Stimulated activated naive CD4-positive, alpha-beta T cell treated with Interleukin-2 at 50 U/mL for 16 hours (primary cell): Measurements from ENCODE around the gene ANTXRL.
"Not testable (repeated sequence)": the region's sequence is repeated elsewhere in the genome, so short reads cannot be mapped to it uniquely, and the experiment has no call there.

Experiments used
- DNase-seq: peaks from one replicate; lab custom pipeline; 2025; lab: John Stamatoyannopoulos, UW

ANTXRL gene

DNA sequence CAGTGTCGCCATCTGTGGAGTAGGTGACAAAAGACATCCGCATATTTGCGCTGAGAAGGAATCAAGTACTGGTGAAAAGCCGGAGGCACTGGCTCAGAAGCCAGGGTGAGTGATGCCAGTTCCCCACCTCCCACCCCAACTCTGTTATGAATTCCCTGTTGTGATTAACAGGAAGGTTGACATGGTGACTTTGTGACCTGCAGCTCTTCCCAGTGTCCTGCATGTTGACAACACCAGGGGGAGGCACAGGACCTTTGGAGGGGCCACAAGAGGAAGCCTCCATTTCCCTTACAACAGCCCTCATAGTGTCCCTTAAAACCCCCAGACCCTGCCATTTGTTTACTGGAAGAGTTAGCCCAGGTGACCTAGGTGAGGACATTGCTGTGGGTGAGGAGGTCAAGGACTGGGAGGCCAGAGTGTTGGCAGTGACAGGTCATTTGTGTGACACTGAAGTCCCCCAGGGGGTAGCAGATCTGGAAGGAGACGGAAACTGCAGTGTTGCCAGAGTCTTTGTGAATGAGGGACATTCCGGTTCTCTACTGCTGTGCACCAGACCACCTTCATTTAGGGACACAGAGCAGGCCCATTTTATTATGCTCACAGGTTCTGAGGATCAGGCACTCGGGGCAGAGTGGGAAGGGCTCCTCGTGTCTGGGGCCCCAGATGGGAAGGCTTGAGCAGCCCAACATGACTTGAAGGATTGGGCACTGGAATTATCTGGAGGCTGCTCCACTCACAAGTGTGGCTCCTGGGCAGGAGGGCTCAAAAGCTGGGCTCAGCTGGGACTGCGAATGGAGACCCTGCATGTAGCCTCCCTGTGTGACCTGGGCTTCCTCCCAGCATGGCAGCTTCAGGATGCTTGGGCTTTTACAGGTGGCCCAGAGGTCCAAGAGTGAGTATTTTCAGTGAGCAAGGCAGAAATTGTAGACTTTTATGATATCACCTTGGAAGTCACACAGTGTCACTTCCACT is 13.0 kb upstream of the ANTXRL start:
- no peak for DNase-seq

DNA sequence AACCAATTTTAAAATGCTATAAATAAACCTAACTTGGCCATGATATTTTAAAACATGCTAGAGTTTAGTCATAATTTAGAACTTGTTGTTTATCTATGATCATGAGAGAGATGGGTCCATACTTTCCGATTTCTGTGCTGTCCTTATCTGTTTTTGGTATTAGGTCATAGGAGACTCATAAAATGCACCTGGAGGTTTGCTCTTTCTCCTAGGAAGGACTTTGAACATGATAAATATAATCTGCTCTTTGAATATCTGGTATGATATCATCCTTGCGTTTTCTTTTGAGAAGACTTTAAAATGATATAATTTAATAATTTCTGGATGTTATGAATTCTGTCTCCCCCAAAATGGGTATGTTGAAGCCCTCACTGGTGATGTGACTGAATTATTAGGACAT is 9.0 kb upstream of the ANTXRL start:
- DNase-seq, result no peak

DNA sequence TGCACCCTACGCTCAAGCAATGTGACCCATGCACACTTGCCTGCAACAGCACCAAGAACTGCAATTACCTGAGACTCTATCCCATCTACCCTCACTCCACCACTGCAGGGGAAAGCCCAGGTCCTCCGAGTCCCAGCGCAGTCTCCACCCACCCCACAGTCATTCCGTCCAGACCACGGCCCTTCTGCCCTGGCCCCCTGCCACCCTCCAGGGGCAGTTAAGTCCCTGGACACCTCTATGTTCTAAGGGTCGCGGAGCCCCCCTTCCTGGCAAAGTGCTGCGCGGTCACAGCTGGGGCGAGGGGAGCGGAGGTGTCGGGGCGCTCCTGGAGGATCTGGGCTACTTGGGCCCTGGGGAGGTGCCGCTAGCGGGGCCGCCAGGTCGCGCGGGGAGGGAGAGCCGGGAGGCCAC is 4.4 kb upstream of the ANTXRL start:
- not testable (repeated sequence) for DNase-seq

DNA sequence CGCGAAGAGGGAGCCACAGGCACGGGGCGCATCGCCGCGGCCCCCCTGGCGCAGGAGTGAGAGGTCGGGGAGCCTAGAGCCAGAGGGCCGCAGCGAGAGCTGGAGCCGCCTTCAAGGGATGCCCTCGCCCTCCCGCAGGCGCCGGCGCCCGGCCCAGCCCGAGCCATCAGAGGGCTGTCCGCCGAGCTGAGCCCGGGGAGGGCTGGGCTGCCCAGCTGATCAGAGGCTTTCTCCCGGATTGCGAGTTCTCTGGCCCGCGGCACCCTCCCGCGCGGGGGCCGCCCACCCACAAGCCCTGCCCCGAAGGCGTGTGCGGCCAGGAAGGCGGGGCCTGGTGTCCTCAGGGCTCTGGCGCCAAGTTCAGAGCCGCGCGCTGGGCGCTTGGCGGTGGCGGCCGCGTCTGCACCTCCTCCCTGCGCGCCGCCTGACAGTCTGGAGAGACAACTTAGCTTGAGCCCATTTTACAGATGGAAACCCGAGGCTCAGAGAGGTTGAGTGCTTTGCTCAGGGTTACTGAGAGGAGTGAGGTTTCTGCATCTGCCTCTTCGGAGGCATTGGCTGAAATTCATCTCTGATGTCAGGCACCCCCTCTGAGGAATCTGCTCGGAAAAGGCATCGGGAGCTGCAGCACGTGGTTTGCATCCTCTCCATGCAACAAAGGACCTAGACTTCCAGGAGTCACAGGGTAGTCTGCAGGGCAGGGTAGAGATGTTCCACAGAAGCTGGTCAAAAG is 3.8 kb upstream of the ANTXRL start:
- peak; percentile 55 for DNase-seq

DNA sequence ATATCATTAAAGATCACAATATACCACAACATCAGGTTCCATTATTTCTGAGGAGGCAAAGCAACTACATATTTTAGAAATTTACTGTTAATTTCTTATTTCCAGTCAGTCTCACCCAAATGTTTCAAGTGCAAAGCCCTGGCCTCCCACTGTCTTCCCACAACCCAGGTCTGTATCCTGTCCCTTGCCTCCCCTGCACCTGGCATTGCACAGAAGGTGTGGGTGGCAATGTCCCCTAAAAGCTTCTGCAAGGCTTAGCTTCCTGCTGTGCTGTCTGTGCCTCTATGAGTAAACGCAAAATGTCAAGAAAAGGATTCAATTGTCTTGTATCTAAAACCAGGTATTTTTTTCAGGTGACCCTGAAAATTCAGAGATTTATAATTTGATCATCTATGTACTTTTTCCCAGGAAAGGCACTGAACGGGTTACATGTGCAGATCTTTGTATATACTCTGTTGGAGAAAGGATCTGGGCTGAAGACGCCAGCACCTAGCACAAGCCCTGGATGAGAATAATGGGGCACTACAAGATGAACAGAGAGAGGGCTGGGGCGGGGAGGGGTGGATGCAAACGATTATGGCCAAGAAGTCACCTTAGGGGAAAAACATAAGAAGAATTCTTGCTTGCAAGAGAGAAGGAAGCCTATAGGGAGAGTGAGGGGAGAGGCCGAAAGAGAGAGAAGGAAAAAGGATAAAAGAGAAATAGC is 3.1 kb upstream of the ANTXRL start:
- DNase-seq, result no peak

- peak; percentile 75 for DNase-seq
Measured at GRCh38 chr10:46284286-46285229, 2.2 kb upstream of the ANTXRL start.

DNA sequence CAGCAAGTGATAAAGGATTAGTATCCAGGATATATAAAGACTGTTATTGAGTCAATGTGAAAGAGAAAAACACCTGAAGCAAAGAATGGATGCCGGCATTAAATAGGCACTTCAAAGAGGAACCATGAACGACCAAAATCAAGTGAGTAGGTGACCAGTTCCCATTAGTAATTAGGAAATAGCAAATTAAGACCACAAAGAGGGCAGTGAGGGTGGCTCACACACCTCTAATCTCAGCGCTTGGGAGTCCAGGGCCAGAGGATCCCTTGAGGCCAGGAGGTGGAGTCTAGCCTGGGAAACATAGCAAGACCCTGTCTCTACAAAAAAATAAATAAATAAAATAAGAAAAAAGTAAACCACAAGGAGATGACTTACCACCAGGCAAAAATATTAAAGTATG is 1.5 kb upstream of the ANTXRL start:
- DNase-seq, result no peak

DNA sequence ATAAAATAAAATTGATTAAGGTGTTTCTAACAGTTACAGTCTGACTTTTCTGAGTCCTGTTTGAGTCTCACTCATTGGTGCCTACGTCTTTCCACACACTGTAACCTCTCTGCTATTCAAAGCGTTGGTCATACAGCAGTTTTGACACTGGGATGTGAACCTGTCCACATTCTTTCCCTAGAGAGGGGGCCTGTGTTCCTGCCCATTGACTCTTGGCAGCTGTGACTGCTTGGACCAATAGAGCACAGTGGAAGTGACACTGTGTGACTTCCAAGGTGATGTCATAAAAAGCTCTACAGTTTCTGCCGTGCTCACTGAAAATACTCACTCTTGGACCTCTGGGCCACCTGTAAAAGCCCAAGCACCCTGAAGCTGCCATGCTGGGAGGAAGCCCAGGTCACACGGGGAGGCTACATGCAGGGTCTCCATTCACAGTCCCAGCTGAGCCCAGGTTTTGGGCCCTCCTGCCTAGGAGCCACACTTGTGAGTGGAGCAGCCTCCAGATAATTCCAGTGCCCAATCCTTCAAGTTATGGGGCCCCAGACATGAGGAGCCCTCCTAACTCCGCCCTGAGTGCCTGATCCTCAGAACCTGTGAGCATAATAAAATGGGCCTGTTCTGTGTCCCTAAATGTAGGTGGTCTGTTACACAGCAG is 704 bp upstream of the ANTXRL start:
- no peak for DNase-seq

GRCh38 chr10:46287846-46288477 is 1.2 kb downstream of the ANTXRL start:
- no peak for DNase-seq

DNA sequence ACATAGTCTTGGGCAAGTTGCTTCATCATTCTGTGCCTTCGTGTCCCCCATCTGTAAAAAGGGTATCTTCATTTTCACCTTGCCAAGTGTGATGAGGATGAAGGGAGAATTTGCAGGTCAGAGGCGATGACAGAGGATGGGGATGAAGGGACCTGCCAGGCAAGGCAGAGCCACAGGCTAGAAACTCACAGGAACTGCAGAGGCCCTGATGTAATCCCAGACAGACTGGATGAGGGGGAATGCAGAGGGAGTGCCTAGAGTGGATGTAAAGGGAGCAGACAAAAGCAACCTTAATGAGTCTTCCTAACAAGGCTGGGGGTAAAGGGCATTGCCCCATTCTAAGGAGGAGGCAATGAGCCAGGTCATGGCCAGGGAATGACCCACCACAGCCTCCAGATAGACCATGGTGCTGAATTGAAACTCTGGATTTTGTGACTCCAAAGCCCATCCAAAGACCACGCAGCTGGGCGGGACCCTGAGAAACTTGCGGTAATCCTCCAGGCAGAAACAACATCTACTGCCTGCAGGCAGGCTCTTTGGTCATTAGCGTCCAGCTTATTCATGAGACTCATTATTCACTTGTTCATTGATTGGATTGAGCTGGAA is 1.9 kb downstream of the ANTXRL start:
- DNase-seq, result no peak

- no peak for DNase-seq
Measured at GRCh38 chr10:46289209-46289810, 2.5 kb downstream of the ANTXRL start.

GRCh38 chr10:46290101-46290886 is 3.5 kb downstream of the ANTXRL start:
- DNase-seq, result no peak

GRCh38 chr10:46291817-46292572 is 5.2 kb downstream of the ANTXRL start:
- DNase-seq, result no peak

DNA sequence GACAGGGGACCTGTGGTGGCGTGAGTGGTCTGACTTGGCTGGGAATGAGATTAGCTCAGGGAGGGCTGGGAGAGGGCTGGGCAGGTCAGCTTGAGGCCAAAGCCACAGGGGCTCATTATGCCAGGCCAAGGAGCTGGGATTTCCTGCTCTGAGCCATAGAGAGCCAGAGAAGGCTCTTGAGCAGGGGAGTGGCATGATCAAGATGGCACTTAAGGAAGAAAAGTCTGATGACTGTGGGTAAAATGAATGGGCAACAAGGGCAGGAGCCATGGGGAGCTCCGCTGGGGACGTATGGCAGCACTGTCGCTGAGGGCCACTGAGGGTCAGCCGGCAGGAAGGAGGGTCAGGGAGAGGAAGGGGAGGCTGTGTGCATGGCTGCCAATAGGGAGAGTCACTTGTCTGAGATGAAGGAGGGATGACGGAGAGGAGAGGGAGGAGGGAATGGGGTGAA is 5.8 kb downstream of the ANTXRL start:
- no peak for DNase-seq

GRCh38 chr10:46293228-46293627 is 6.4 kb downstream of the ANTXRL start:
- DNase-seq, result no peak

DNA sequence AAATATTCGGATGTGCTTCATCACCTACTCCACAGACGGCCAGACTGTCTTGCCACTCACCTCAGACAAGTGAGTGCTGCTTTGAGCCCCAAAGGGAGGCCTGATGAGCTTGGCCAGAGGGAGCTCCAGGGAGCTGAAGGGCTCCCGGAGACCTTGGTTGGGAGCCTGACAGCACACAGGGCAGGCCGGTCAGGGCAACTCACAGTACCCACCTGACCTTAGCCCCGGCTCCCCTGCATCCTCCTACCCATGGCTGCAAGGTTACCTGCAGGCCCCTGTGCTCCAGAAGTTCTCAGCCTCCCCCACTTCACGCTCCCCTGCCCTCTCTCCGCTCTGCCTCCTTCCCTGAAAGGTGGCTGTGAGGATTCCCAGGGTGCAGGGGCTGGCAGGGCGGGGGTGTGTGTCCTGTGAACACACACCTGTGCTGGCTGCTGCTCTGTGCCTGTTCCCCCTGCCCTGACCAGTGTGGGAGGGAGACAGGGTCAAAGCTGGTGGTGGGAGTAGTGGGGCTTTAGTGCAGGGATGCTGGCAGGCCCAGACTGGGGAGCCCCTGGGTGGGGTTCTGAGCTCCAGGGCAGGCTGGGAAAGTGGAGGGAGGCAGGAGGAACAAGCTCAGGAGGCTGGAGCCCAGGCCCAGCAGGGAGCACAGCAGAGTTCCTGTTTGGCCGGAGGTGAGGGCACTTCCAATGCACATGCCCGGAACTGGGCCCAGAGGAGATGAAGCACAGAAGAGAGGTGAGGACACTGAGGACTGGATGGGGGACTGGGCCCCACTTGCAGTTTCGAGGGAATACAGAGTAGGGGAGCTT is 7.2 kb downstream of the ANTXRL start:
- no peak for DNase-seq

- DNase-seq, result no peak
Measured at GRCh38 chr10:46294641-46295220, 7.9 kb downstream of the ANTXRL start.
